Thyroid gland (tissue), 4 donors: ENCODE results near the gene KAZN.

Experiments
- POLR2A ChIP-seq, 2 donors: fragments of 450-650 bp; IDR thresholded peaks; one replicate each; pipeline ENCODE4 v1.6.1; 2017; ENCODE audit warnings: antibody characterized with exemption in 2 of 2, mild to moderate bottlenecking in 2 of 2, moderate library complexity in 1 of 2
- TF ChIP-seq, protein P1 (sequence below), 6 experiments: fragments of 200-600 bp in 3 of 6; fragments of 450-650 bp in 3 of 6; sonication (generic) in 3 of 6; IDR thresholded peaks; one replicate each; pipeline ENCODE4 v1.5.1; 2016 to 2019; ENCODE audit warnings: antibody characterized with exemption in 6 of 6, mild to moderate bottlenecking in 2 of 6, inconsistent platforms in 1 of 6, moderate library complexity in 1 of 6

DNA sequence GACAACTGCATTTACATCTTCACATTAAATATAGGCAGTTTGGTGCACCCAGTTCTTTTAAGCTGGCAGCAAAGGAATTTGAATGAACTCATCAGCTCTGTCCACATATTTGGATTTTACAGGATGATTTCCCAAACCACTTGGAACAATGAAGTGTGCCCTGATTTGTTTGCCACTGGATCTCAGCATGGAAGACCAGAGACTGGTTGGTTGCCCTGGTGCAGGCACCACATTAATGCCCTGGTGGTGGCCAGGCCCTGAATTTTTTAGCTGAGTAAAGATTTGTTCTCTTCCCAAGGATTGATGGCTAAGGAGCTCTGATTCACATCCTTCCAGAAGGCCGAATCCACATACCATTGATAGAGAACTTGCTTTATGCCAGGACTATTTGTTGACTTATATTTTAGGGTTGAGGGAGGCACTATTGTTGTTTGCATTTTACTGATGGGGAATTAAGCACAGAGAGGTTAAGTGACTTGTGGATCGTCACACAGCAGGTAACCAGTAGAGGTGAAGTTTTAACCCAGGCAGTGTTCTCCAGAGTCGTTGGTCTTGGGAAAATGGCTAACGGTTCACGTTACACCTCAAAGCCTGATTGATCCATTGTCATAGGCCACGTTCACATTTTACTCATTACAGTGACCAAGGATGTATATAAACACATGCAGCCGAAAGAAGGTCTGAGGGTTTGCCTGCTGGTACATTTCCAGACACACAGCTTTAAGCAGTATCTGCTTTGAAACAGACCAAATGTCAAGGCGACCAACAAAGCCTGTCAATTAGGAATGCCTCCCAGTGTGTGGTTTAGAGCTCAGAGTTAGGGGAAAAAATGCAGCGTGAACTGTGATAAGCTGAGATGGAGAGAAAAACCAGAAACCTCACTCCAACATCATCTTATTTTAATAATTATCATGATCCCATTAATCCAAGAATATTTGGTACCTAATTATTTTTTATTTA is 50.7 kb downstream of the KAZN start:
- TF ChIP-seq, protein P1, sequence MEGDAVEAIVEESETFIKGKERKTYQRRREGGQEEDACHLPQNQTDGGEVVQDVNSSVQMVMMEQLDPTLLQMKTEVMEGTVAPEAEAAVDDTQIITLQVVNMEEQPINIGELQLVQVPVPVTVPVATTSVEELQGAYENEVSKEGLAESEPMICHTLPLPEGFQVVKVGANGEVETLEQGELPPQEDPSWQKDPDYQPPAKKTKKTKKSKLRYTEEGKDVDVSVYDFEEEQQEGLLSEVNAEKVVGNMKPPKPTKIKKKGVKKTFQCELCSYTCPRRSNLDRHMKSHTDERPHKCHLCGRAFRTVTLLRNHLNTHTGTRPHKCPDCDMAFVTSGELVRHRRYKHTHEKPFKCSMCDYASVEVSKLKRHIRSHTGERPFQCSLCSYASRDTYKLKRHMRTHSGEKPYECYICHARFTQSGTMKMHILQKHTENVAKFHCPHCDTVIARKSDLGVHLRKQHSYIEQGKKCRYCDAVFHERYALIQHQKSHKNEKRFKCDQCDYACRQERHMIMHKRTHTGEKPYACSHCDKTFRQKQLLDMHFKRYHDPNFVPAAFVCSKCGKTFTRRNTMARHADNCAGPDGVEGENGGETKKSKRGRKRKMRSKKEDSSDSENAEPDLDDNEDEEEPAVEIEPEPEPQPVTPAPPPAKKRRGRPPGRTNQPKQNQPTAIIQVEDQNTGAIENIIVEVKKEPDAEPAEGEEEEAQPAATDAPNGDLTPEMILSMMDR (IDR thresholded peaks at IDR 0.05), result no peak
- TF ChIP-seq POLR2A (IDR thresholded peaks at IDR 0.05), result no peak
